NCI-H2171 treated with DMSO at 0.1 percent for 48 hours (cell line): Measurements from ENCODE around the gene EOGT.

Source experiments
- DNase-seq: peaks from one replicate; lab custom pipeline; 2025; lab: John Stamatoyannopoulos, UW

EOGT gene

DNA sequence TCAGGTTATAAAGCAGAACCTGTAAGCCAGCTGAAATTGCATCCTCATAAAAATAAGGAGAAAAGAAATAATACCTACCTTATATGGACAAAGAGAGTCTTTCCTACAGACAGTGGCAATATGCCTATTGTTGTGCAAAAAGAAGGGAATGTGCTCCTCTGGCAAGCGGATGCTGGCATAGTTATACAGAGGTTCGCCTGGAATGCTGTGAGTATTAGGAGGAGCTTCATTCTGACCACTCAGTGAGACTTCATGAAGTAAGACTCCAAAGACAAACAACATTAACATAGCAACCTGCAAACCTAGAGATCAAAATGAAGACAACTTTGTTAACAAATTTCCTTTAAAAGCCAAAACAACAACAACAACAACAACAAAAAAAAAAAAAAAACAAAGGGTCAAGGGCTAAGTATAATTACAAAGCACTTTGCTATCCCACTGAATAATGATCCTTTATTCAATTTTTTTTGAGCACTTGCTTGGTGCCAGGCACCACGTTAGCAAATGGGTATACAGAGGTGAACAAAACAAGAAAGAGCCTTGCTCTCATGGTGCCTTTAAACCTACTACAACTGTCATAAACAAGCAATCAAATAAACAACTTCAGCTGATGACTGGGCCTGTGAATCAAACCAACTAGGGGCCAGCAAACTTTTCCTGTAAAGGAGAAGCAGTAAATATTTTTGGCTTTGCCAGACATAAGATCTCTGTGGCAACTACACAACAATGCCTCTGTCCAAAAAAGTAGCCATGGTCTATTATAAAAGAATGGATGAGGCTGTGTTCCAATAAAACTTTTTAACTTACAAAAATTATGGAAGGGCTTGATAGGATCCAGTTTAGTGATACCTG, 3.7 kb downstream of the EOGT start:
- no peak for DNase-seq

DNA sequence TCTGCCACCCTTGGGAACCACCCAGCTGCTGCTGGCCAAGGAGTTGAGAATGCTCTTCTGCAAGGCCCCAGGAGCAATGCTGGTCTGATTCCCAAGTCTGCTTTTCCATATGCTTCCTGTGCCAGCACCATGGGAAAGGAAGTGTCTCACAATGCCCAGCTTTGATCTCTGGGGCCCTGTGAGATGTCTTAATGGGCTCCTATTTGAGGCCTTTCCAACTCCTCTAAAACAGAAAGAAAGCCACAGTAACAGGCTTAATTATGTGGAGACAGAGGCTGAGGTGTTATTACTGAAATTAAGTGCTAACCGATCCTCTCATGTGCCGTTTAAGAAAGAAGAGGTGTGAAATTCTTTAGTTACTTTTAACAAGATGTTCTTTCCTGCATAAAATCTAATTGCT, 4.5 kb downstream of the EOGT start:
- DNase-seq, result no peak

DNA sequence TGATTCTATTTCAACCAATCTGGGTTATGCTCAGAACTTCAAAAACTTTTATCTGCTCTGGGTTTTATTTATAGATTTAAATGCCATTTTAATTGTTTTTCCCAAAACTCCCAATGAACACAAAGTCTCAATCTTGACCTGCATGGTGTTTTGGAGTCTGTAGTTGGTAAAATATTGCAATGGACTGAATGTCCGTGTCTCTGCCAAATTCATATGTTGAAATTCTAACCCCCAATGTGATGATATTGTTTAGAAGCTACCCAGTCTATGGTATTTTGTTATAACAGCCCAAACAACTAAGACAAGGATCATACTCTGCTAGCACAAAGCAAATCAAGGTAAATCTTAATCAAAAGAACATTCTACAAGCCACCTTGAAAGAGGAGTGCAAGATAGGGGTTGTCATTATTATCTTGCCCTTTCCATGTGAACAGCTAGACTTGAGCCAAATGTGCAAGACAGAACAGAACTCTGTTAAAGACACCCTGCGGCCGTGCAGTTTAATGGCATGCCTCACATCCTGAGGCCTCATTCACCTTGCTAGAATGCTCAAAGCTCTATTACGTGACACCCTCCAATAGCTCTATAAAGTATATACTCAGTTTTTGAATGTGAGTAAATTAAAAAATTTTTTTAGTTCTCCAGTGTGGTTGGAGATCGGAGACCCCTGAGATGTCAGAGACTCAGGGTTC, 7.5 kb downstream of the EOGT start:
- DNase-seq, result no peak

DNA sequence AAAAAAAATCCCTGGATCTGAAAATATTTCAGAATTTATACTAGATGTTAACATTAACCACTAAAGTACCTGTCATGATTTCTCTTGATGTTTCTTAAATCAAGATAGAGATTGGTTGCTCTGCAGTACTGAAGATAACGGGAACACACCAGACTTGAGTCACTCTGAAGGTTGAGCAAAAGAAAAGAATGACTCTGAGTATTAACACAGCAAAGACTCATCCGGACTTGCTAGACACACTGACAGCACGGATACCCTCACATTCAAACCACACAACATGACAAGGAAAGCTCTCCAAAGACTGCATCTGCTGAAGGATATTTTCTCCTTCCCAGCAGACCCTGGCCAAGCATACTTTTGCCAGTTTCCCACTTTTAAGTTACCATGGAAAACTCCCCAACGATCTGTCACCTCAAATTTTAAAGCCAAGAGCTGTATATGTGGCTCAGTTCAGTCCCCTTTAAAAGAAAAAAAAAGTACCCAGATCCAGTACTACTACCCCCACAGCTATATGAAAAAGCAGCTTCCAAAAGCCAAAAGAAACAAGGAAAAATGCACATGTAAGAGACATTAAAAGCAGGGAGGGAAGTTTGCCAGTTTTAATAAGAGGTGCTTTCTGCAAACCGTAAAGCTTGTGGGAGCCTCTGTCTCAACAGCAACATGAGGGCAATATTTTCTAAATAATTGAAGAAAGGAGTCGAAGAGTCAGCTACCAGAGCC, 8.3 kb downstream of the EOGT start:
- no peak for DNase-seq

DNA sequence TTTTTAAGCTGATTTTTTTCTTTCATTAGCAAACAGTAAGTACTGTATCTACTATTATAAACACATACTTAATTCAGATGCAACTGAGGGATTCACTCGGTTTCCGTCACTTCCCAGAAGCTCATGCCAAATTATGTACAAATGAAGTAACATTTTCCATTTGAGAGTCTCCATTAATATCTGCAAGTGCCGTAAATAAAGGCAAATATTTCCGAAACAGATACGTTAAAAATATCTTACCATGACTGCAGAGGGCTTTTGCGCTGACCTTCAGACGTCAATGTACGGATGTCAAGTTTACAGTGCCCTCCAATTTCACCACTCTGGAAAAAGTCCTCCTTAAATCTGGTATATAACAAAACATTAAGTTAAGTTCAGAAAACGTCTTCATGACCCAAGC, 9.3 kb downstream of the EOGT start:
- no peak for DNase-seq

DNA sequence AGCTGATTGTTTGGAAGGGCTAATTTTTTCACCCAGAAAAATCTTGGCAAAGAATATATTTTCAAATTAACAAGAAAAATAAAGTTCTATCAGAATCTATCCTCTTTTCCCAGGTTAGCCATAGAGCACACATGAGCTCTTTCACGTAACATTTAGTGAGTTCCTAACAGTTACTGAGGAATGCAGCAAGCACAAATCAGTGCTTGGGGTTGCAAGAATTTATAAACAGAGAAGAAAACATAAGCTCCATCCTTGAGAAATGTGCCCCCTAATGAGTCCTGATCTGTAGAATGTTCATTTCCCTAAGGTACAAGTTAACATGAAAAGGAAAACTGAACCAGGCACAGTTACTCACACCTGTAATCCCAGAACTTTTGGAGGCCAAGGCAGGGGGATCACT, 13.9 kb downstream of the EOGT start:
- DNase-seq, result no peak

DNA sequence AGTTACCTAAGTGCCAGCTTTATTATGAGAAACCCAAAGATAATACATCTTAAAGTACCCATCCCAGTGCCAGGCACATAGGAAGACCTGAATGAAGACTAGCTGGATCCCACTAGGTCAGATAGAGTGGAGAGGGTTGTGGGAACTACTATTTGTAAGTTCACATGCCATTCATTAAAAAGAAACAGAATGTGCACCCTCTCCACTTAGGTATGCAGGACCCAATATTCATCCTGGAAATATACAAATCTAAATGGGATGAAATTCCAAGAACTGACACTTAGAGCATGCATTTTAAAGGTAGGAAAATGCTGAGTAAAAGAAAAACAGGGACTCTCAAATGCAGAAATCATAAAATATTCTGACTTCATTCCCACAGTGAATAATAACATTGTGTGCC, 14.3 kb downstream of the EOGT start:
- no peak for DNase-seq

DNA sequence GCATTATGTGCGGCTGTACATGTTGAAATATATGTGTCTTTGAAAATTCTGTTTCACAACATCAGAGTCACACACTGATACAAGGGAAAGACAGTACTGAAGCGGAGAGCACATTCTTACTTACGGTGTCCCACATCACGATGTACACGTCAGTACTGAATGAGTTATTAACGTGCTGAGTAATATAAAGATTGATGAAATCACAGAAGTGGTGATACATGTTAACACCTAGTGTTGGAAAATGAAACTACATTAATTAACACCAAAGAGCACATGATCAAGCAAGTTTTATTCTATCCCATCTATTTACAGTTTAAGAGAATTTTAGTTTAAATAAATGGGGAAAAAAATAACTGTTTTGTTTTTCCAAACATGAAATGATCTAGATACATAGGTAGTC, 15.6 kb downstream of the EOGT start:
- no peak for DNase-seq

DNA sequence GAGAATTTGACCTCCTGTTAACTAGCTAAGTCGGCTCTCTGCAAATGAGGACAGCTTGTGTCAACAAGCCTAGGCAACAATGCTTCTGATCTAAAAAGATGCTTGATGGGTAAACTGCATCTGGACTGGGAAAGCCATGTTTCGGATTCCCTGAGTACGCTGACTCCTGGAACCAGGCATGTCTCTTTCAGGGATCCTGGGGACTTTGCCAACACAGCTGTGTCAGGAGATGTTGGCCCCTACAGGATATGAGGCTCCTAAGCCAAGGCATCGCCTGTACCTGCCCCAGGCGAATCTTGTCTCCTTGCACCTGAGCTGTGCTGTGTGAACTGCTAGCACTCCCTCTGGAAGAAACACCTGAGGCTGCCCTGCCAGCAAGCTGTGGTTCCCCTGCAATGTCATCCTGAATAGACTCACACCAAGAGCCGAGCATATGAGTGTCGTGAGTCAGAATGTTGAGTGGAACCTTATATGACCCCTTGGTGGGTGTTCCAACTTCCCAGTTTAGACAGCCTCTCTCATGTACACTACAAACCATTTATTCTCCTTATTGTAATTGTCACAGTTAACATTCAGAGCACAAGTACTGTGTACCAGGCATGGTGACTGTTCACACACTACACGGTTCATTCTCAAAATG, 17.0 kb downstream of the EOGT start:
- DNase-seq, result peak; percentile 56

DNA sequence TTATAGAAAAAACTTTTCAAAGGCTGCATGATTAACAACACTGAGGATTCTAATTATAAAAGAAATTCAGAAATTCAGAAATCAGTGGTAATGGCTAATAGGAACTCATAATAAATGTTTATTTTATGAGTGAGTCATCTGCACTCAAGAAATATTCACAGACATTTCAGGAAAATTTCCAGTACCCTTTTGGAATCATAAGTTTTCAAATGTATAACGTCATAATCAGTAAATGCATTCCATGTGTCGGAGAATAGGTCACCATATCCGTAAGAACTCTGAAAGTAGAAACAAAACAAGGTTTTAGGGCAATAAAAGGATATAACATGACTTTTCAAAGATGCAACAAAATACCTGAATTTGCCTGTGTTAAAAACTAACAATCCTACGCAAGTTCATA, 24.7 kb downstream of the EOGT start:
- DNase-seq, result no peak

DNA sequence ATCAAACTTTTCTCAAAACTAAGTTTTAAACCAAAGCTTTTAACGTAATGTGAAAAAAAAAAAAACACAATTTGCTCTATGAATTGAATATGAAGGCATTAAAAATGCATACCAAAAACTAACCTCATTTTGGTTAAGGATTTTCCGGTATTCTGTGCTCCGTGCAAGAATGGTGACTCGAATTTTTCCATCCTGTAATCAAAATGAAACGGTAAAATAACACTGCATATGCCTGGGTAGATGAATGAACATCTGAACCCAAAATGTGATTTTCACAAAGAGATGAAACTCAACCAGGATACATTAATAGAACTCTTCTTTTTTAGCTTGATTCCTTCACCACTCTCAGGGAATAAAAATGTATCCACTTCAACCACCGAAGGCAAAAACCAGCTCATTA, 26.2 kb downstream of the EOGT start:
- DNase-seq, result no peak

DNA sequence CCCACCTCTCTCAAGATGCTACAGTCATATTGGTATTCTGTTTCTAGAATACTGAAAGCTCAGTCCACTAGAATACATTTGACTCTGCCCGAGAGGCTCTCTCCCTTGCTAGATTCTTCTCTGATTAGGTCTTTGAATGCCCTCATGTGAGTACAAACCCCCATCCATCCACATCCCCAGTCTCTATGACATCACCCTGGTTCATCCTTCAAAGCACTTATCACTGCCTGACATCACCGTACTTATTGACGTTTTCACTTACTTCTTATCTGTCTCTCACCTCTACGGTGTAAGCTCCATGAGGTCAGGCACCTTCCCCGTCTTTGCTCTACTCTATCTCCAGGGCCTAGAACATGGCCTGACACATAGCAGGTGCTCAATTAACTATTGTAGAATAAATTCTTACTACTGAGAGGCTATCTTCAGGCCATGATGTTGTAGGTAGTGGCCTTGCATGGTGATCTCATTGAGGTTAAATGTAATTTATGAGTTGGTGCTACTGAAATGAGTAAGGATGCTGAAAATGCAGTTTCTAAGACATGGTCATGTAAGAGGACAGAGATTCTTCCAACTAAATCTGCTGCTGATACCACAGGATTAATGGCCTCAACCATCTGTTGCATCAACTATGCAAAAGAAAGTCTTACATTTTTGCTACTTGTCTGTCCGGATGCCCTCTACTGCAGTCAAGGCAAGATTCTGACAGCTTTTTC, 26.8 kb downstream of the EOGT start:
- no peak for DNase-seq

DNA sequence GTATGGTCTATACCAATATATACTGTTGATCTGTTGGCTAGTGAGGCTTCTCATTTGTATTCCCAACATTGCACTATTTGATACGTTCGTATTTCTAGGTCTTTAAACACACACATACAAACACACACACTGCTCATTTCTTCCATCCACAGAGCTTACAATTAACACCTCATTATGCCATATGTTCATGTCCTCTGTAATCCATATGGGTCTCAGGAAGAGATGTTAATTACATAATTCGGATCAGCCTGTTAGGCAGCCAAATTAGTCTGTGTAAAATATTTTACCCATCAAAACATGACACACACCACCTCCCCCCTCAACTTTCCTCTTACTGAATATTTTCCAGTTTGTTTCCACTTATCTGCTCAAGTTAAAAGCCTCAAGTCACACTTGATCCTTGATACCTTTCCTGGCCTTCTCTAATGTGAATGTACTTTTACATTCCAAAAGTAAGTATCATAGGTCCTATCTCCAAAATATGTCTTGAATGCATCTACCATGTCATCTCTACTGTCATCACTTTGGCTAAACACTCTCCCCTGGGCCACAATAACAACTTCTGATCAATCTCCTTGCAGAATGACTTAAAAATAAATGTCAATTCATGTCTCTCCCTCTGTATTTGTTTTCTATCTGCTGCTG, 28.2 kb downstream of the EOGT start:
- DNase-seq, result no peak

DNA sequence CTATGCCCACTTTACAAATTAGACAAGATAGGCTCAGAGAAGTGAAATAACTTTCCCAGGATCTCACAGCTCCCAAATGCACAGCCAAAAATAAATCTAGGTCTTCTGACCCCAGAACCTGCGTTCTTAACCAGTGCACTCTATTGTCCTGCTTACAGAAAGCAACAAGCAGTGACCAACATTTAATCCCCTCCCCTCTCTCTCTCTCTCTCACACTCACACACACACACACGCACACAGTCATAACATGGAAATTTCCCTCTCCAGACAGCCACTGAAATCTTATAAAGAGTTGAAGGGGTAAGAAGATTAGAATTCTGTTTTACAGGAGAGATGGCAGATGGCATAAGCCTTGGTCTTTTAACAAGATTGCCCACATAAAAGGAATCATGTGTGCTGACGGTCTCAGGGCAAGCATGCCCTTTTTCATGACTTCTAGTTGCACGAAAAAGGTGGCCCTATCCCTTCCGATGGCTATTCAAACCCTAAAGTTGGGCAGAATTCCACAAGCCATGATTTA, 29.4 kb downstream of the EOGT start:
- DNase-seq, result no peak

DNA sequence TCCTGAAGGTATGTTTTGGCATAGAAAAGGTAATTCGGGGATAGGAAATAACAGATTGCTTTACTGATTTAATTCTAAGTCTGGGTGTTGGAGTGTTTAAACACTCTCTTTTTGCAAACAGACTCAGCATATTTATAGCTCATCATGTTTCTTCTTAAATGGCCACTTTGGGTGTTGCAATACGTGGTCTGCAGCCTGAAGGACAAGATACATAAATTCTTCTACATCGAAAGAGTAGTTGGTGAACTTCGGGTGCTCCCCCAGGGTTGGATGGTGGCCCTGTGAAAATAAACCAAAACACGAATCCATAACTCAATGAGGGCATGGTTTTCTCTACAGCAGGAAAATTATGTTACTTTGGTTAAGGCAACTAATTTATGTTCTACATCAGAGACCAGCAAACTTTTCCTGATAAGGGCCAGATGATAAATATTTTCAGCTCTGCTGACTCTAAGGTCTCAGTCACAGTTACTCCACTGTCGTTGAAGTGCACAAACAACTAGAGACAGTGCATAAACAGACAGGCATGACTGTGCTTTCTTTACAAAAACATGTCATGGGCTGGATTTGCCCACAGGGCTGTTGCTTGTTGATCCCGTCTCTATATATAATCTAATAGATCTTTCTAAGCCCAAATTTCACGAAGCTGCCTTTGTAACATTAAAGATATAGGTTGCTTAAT, 35.9 kb downstream of the EOGT start:
- no peak for DNase-seq

DNA sequence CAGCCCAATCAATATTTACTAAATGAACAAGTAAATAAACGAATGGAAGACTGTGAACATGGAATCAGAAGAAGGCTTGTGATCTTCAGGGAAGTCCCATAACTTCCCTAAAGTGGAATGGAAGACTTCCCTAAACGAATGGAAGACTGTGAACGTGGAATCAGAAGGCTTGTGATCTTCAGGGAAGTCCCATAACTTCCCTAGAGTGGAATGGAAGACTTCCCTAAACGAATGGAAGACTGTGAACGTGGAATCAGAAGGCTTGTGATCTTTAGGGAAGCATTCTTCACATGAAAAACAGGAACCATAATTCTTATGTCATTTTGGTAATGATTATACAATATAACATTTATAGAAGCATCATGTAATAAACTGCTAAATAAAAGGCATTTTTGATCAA, 38.8 kb downstream of the EOGT start:
- DNase-seq, result no peak

DNA sequence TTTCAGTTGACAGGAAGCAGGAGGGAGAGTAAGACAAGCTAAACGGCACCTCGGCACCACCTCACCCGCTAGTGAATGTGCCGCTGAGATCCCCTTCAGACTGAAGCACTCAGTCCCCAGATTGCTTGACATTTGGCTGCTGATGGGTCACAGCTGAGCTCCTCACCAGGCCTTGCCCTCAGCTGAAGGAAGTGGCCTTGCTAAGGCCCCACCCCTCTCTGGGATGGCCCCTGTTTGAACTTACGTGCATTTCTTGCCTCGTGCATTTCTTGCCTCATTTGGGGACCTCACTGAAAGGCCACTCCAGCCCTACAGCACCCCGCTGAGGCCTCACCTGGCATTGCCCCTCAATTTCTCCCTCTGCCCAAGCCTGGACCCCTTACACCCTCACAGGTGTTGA, 39.8 kb downstream of the EOGT start:
- DNase-seq, result no peak

DNA sequence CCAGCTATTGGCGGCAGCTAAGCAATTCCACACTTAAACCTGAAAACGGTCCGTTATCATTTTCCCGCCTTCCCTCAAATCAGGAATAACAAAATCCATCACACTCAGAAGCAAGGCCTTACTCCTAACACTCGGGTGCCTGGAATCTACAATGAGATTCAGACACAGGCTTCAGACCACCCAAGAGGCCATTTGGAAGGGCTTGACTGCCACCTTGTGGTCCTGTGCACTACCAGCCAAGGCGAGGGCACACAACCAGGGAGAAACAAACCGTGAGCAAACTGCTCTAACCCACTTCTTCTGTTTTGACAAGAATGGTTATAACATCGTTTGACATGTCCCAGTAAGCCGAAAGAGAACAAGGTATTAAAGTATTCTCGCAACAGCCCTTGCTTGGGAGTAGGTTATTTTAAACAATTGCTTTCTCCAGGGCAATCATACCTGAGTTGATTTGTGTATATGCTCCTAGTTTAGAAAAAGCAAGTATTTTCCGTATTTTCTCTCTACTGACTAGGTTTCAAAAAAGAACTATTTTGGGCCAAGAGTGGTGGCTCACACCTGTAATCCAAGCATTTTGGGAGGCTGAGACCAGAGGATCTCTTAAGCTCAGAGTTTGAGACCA, 41.0 kb downstream of the EOGT start:
- peak; percentile 50 for DNase-seq

DNA sequence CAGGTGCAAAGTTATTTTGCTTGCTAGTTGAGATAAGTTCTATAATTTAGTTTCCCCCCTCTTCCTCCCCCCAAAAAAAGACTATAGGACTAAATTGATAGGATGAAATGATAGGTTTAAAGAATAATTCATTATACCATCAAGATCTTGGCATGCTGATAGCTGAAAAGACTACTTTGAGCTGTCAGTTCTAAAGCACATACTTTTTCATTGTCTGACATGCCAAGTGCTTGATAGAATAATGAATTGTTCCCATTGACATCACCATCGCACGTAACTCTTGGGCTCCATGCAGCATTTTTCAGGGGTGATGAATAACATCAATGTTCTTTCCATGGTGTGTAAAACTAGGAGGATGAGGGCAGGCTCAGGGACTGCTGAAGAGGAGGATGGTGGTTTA, 48.8 kb downstream of the EOGT start:
- no peak for DNase-seq

DNA sequence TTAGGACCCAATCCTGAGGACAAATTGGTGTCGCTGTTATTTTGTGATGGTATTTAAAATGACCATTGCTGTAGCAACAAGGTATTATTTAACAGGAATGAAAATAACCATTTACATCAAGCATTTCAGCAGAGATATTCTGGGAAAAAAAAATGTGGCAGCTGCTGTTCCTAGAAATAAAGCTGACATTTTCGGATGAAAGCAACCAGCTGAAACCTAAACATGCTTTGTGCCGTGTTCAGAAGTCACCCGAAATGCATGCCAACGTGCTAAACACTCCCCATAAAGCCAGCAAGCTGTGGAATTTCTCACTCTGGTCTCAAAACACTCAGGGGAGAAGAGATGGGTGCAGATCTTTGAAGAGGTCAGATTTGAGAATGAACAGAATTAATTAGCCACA, 49.6 kb downstream of the EOGT start:
- DNase-seq, result no peak
